ENCODE measurements around the gene VAPB.
A peak's percentile ranks its signal among the peaks of the same experiment; 100 is the strongest.
"Not testable (repeated sequence)": the region's sequence is repeated elsewhere in the genome, so short reads cannot be mapped to it uniquely, and the experiment has no call there.

VAPB gene

DNA sequence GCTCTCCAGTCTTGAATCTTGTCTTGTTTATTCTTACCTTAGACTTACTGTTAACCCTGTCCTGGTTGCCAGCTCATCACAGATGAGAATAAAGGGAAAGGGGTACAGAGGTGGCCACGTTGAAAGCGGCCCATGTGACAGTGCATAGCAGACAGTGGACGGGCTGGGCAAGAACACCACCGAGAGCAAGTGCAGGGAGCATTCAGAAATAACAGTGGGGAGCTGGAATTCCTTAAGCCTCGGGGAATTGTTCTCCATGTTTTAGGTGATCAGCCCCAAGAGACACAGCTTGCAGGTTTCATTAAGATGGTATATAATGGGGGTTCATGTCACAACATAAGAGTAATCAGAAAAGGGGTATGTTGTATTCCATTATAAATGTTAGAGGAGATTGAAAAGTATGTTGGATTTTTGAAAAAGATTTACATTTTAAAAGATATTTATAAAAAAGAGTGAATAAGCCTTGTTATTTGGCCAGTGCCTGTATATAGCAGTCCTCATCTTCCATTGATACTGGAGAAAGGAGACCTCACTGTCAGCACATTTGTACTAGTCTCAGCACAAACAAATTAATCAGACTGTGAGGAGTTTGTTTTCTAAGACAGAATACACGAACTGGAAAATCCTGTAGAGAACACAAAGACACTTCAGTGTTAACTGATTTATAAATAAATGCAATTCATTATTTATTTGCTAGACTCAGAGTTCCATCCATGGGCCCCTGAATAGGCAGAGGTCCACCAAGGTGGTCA, 35.4 kb downstream of the VAPB start:
- no peak for DNase-seq (ENCODE audit: low read depth in 2 of 2)
- H3K4me3 ChIP-seq (replicated peaks in 1 of 2; ENCODE audit: low read depth in 2 of 2, low read length in 2 of 2), result no peak overlapping the region
- TF ChIP-seq, protein P1, sequence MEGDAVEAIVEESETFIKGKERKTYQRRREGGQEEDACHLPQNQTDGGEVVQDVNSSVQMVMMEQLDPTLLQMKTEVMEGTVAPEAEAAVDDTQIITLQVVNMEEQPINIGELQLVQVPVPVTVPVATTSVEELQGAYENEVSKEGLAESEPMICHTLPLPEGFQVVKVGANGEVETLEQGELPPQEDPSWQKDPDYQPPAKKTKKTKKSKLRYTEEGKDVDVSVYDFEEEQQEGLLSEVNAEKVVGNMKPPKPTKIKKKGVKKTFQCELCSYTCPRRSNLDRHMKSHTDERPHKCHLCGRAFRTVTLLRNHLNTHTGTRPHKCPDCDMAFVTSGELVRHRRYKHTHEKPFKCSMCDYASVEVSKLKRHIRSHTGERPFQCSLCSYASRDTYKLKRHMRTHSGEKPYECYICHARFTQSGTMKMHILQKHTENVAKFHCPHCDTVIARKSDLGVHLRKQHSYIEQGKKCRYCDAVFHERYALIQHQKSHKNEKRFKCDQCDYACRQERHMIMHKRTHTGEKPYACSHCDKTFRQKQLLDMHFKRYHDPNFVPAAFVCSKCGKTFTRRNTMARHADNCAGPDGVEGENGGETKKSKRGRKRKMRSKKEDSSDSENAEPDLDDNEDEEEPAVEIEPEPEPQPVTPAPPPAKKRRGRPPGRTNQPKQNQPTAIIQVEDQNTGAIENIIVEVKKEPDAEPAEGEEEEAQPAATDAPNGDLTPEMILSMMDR (IDR thresholded peaks at IDR 0.05; ENCODE audit: low read depth, low read length), result no peak

DNA sequence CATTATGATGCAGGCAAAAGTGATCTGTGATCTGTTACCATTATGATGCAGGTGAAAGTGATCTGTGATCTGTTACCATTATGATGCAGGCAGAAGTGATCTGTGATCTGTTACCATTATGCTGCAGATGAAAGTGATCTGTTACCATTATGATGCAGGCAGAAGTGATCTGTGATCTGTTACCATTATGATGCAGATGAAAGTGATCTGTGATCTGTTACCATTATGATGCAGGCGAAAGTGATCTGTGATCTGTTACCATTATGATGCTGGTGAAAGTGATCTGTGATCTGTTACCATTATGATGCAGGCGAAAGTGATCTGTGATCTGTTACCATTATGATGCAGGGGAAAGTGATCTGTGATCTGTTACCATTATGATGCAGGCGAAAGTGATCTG, 38.5 kb downstream of the VAPB start:
- H3K4me3 ChIP-seq (replicated peaks in 1 of 2; ENCODE audit: low read depth in 2 of 2, low read length in 2 of 2); DNase-seq (ENCODE audit: low read depth in 2 of 2): not testable (repeated sequence)

DNA sequence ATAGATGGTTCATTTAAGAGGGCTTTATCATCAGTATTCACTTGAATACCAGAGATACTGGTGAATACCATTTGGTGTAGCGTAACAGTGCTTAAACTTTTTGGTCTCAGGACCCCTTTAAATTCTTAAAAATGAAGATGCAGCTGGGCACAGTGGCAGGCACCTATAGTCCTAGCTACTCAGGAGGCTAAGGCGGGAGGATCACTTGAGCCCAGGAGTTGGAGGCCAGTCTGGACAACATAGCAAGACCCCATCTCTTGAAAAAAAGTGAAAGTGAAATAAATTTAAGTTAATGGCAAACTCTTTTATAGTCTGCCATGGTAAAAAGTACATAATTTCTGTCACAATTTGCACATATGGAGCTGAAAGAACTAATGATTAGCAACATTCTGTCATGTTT, 39.3 kb downstream of the VAPB start:
- no peak overlapping the region for H3K4me3 ChIP-seq (replicated peaks in 1 of 2; ENCODE audit: low read depth in 2 of 2, low read length in 2 of 2)
- DNase-seq (ENCODE audit: low read depth in 2 of 2), result no peak
- TF ChIP-seq, protein P1 (IDR thresholded peaks at IDR 0.05; ENCODE audit: low read depth, low read length), result no peak

DNA sequence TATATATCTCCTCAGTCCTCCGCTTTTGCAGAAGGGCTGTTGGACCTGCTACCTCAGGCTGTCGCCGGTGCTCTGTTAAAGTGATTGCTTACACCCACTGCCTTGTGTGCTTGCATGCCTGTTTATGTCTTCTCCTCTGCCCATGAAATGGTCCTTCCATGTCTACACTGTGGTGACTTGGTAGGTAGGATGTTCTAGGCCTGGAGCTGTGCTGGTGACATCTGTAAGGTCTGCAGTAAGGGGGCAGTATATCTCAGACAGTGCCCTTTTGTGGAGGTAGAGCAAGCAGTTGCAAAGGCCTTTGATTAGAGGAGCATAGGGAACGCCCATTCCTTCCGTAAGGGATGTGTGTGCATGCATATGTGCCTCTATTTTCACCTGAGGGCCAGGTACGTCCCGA, 40.3 kb downstream of the VAPB start:
- DNase-seq (ENCODE audit: low read depth in 2 of 2), result no peak
- no peak overlapping the region for H3K4me3 ChIP-seq (replicated peaks in 1 of 2; ENCODE audit: low read depth in 2 of 2, low read length in 2 of 2)
- TF ChIP-seq, protein P1 (IDR thresholded peaks at IDR 0.05; ENCODE audit: low read depth, low read length), result no peak

DNA sequence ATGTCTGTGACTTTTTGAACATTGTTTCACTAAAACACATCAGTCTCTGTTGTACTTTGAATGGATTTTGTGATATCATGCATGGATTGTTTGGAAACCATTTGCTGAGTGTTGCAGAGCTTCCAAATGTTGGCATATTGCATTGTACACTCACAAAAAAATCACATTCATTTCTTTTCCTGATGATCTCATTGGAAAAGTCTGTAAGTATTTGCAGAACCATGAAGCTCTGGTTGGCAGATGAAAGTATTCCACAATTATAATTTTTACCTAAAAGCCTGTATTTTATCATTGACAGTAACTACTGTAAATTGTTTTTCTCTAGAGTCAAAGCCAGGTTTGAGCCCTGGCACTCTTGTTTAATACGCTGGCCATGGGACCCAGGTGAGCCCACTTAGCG, 42.1 kb downstream of the VAPB start:
- H3K4me3 ChIP-seq (replicated peaks in 1 of 2; ENCODE audit: low read depth in 2 of 2, low read length in 2 of 2), result no peak overlapping the region
- peak in 1 of 2 donors; percentile 14 for DNase-seq (ENCODE audit: low read depth in 2 of 2)
- TF ChIP-seq, protein P1 (IDR thresholded peaks at IDR 0.05; ENCODE audit: low read depth, low read length), result no peak

DNA sequence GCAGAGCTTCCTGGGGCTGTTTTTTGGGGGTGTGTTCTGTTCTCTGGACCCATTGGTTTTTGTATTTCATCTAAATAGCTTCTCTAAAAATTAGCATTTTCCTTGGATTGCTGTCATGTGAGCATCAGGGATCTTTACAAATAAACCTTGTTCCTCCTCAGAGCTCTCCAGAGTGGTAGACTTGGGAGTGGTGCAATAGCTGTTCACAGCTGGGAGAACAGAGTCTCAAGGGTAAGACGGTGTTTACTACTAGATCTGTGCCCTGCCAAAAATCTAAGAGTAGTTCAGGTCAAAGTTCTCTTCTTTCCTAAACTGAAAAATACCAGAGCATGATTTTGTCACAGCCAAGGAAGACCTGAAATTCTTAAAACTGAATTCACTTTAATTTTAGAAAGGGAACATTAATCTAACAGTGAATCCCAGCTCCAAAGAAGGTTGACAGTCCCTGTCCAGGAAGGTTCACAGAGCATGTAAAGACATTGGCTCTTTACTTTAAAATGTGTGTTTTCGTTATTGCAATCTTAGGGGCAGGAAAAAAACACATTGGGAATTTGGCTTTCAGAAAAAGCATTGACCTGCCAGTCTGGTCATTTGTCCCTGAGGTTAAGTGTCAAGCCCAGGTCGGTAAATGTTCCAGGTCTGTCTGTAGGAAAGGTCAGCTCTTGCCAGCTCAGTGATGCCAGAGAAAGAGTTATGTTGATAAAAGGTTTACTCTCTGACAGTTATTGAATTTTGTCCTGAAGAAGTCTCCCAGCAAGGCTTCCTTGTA, 43.3 kb downstream of the VAPB start:
- peak; percentile 45 to 73 for DNase-seq (ENCODE audit: low read depth in 2 of 2)
- no peak overlapping the region for H3K4me3 ChIP-seq (replicated peaks in 1 of 2; ENCODE audit: low read depth in 2 of 2, low read length in 2 of 2)
- TF ChIP-seq, protein P1 (IDR thresholded peaks at IDR 0.05; ENCODE audit: low read depth, low read length), result no peak

DNA sequence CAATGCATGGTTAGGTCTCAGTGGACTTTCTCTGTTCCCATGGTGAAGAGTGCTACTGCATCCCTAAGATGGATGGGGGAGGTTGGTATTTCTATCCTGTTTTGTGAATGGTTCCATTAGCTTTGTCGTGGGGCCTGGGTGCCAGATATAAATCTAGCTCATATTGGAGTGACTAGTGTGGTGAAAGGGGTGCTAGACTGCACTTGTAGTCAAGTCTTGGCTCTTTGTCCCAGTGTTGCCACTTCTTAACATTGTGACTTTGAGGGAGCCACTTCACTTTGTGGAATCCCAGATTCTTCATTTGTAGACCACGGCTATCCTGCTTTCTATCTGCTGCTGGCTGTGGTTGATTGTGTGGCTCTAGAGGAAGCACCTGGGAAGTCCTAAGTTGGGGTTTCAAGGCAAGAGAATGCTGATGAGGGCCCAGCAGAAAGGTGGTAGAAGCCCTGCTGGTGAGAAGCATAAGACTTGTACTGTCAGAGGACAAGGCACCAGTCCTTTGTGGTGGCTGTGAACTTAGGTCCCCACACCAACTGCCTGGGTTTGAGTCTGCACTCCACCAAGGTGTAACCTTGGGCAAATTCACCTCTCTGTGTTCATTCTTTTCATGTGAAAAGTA, 44.1 kb downstream of the VAPB start:
- no peak for DNase-seq (ENCODE audit: low read depth in 2 of 2)
- TF ChIP-seq, protein P1 (IDR thresholded peaks at IDR 0.05; ENCODE audit: low read depth, low read length), result no peak
- no peak overlapping the region for H3K4me3 ChIP-seq (replicated peaks in 1 of 2; ENCODE audit: low read depth in 2 of 2, low read length in 2 of 2)

All from cardiac fibroblast (primary cell).